Spleen (tissue), 7 donors: Measurements from ENCODE around the gene GALNTL6.

Experiments used
- POLR2A ChIP-seq, 3 donors: fragments of 450-650 bp; IDR thresholded peaks; one replicate each; pipeline ENCODE4 v1.5.1; 2017; ENCODE audit warnings: antibody characterized with exemption in 3 of 3, mild to moderate bottlenecking in 1 of 3
- POLR2AphosphoS5 ChIP-seq, 3 donors: sonication (generic); formaldehyde crosslinking; IDR thresholded peaks; one replicate each; pipeline ENCODE4 v1.5.1; 2017; ENCODE audit warnings: antibody characterized with exemption in 3 of 3
- TF ChIP-seq, protein P1 (sequence below), 11 experiments: fragments of 200-600 bp in 7 of 11; fragments of 450-650 bp in 4 of 11; sonication (generic) in 4 of 11; IDR thresholded peaks in 8 of 11; conservative IDR thresholded peaks in 3 of 11; 1 replicate in 7 of 11; 2 replicates in 4 of 11; pipeline versions ENCODE4 v1.4.0 to v1.8.0; 2016 to 2021; ENCODE audit warnings: antibody characterized with exemption in 11 of 11, inconsistent platforms in 4 of 11, mild to moderate bottlenecking in 1 of 11
- donor health status: DM: no; HTN: no; CAD: no; lungs with moderate emphysema.
- donor health status: DM: no; HTN: no; CAD: no.
- donor health status: DM: no; HTN: no; CAD: no.

DNA sequence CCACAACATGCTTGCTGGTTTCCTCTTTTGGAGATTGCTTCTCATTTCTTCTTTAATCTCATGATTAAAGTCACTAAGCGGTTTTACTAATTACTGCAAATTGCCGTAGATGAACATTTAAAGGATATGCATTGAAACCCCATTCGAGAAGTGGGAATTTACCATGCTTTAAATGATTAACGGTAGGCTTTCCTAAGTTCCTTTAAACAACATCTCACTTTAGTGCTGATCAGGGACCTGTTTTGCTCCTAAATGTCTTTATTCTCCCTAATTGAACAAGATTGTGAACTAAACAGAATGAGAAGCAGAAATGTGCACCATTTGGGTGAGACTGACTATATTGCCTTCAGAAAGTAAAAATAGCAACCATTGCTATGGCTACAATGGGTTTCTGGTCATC is 430.3 kb downstream of the GALNTL6 start:
- TF ChIP-seq, protein P1, sequence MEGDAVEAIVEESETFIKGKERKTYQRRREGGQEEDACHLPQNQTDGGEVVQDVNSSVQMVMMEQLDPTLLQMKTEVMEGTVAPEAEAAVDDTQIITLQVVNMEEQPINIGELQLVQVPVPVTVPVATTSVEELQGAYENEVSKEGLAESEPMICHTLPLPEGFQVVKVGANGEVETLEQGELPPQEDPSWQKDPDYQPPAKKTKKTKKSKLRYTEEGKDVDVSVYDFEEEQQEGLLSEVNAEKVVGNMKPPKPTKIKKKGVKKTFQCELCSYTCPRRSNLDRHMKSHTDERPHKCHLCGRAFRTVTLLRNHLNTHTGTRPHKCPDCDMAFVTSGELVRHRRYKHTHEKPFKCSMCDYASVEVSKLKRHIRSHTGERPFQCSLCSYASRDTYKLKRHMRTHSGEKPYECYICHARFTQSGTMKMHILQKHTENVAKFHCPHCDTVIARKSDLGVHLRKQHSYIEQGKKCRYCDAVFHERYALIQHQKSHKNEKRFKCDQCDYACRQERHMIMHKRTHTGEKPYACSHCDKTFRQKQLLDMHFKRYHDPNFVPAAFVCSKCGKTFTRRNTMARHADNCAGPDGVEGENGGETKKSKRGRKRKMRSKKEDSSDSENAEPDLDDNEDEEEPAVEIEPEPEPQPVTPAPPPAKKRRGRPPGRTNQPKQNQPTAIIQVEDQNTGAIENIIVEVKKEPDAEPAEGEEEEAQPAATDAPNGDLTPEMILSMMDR (IDR thresholded peaks at IDR 0.05 in 8 of 11, conservative IDR thresholded peaks at IDR 0.05 in 3 of 11), result no peak
- no peak for TF ChIP-seq POLR2AphosphoS5 (IDR thresholded peaks at IDR 0.05)
- TF ChIP-seq POLR2A (IDR thresholded peaks at IDR 0.05), result no peak
